Measurements from ENCODE around the gene CPPED1. TPM values are rescaled to one million over a fixed set of nuclear protein-coding genes. Genes with fewer than 3 reads are reported as not detected.
A peak's percentile ranks its signal among the peaks of the same experiment; 100 is the strongest.

CPPED1 gene
- polyA plus RNA-seq, 3 donors, result 100 to 292 (median 259) TPM

- peaks cover 47% of the 10 kb centered on the region for H3K79me2 ChIP-seq (ENCODE audit: insufficient read depth, low read length)
- H3K9me3 ChIP-seq (replicated peaks in 1 of 2; ENCODE audit: control insufficient read depth in 1 of 2, insufficient read depth in 1 of 2, low read length in 2 of 2), result no peaks in the 10 kb centered on the region
- H2AFZ ChIP-seq (ENCODE audit: insufficient read depth, low read depth, low read length, poor library complexity, severe bottlenecking), result no peak overlapping the region
- no peaks in the 10 kb centered on the region for H3K4me1 ChIP-seq (ENCODE audit: control insufficient read depth in 1 of 2, insufficient read depth in 2 of 2, low read length in 2 of 2)
- Mint-ChIP-seq H3K27me3 (ENCODE audit: low read depth in 3 of 3) (no peaks in the 10 kb centered on the region), H3K4me3 (no peak overlapping the region), H3K36me3 (peaks cover 4 to 65% of the 10 kb centered on the region in 2 donors), H3K4me1 (no peaks in the 10 kb centered on the region), H3K9me3 (peaks cover 0 to 2% (median 0%) of the 10 kb centered on the region in 7 donors), H3K27ac (no peak overlapping the region)
- DNase-seq, result no peak
- H3K4me2 ChIP-seq (replicated peaks; ENCODE audit: extremely low read depth, low read length, poor library complexity, severe bottlenecking), result no peak overlapping the region
- no peak overlapping the region for H3K27ac ChIP-seq (ENCODE audit: low read depth in 1 of 2, low read length in 2 of 2)
- peaks cover 16 to 81% of the 10 kb centered on the region in 2 donors for H3K36me3 ChIP-seq (replicated peaks in 1 of 2; ENCODE audit: control insufficient read depth in 1 of 2, insufficient read depth in 2 of 2, low read length in 2 of 2)
- no peak overlapping the region for H3K4me3 ChIP-seq (replicated peaks in 1 of 3; ENCODE audit: low read depth in 2 of 3, low read length in 3 of 3)
- no peaks in the 10 kb centered on the region for H3K27me3 ChIP-seq (ENCODE audit: control insufficient read depth in 2 of 2, insufficient read depth in 2 of 2, low read length in 2 of 2)
- peaks cover 98% of the 10 kb centered on the region for H4K20me1 ChIP-seq (ENCODE audit: insufficient read depth, low read length)
- no peak overlapping the region for H3K9ac ChIP-seq (ENCODE audit: insufficient read depth, low read length, poor library complexity, severe bottlenecking)
- no peak for TF ChIP-seq CTCF (IDR thresholded peaks at IDR 0.05)
- intact Hi-C loops (cut with micrococcal nuclease), result no loop called here
- no CpG with 5 or more reads among the region's 2 CpGs for WGBS (ENCODE audit: insufficient coverage)
Observed at GRCh38 chr16:12752159-12752558, 51.5 kb downstream of the CPPED1 start.

DNA sequence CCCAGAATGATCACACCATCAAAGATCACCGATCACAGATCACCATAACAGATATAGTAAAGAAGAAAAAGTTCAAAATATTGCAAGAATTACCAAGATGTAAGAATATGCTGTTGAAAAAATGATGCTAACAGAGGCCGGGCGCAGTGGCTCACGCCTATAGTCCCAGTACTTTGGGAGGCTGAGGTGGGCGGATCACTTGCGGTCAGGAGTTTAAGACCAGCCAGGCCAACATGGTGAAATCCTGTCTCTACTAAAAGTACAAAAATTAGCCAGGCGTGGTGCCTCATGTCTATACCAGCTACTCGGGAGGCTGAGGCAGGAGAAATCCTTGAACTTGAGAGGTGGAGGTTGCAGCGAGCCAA is 53.2 kb downstream of the CPPED1 start:
- Histone ChIP-seq H3K9ac (ENCODE audit: insufficient read depth, low read length, poor library complexity, severe bottlenecking) (no peak overlapping the region), H3K4me1 (ENCODE audit: control insufficient read depth in 1 of 2, insufficient read depth in 2 of 2, low read length in 2 of 2) (no peaks in the 10 kb centered on the region), H3K79me2 (ENCODE audit: insufficient read depth, low read length) (peaks cover 46% of the 10 kb centered on the region), H3K9me3 (replicated peaks in 1 of 2; ENCODE audit: control insufficient read depth in 1 of 2, insufficient read depth in 1 of 2, low read length in 2 of 2) (peaks cover 0 to under 1% of the 10 kb centered on the region in 2 donors), H3K27me3 (ENCODE audit: control insufficient read depth in 2 of 2, insufficient read depth in 2 of 2, low read length in 2 of 2) (no peaks in the 10 kb centered on the region), H3K27ac (ENCODE audit: low read depth in 1 of 2, low read length in 2 of 2) (no peak overlapping the region), H2AFZ (ENCODE audit: insufficient read depth, low read depth, low read length, poor library complexity, severe bottlenecking) (no peak overlapping the region), H3K4me2 (replicated peaks; ENCODE audit: extremely low read depth, low read length, poor library complexity, severe bottlenecking) (no peak overlapping the region), H3K4me3 (replicated peaks in 1 of 3; ENCODE audit: low read depth in 2 of 3, low read length in 3 of 3) (no peak overlapping the region), H4K20me1 (ENCODE audit: insufficient read depth, low read length) (peaks cover 98% of the 10 kb centered on the region), H3K36me3 (replicated peaks in 1 of 2; ENCODE audit: control insufficient read depth in 1 of 2, insufficient read depth in 2 of 2, low read length in 2 of 2) (peaks cover 14 to 69% of the 10 kb centered on the region in 2 donors)
- no peak for DNase-seq
- H3K36me3 Mint-ChIP-seq, result peaks cover 6 to 68% of the 10 kb centered on the region in 2 donors
- intact Hi-C loops (cut with micrococcal nuclease), result no loop called here
- 100% methylated on average over 4 of the region's 9 CpGs for WGBS (ENCODE audit: insufficient coverage)
- no peaks in the 10 kb centered on the region for H3K4me1 Mint-ChIP-seq
- TF ChIP-seq CTCF (IDR thresholded peaks at IDR 0.05), result no peak
- H3K27ac Mint-ChIP-seq, result peak overlapping the region in 1 of 7 donors; percentile 61
- H3K4me3 Mint-ChIP-seq, result no peak overlapping the region
- H3K9me3 Mint-ChIP-seq, result peaks cover 0 to 9% (median 2%) of the 10 kb centered on the region in 7 donors
- no peaks in the 10 kb centered on the region for H3K27me3 Mint-ChIP-seq (ENCODE audit: low read depth in 3 of 3)
